Upper lobe of right lung (tissue), 1 donor: Measurements from ENCODE around the gene TENM3. TPM values are rescaled to one million over a fixed set of nuclear protein-coding genes. Genes with fewer than 3 reads are reported as not detected.

Experiments
- ATAC-seq: fragments of 200-7000 bp; cut with Tn5 transposase; one replicate; pipeline ENCODE4 v1.9.1; 2020; ENCODE audit warnings: mild to moderate bottlenecking, moderate library complexity
- DNase-seq: peaks from one replicate; pipeline ENCODE4 v3.0.0-alpha.2; 2020
- H3K27ac ChIP-seq: fragments of 200-600 bp; one replicate; pipeline ENCODE4 v1.8.0; 2022
- H3K27me3 ChIP-seq: fragments of 200-600 bp; one replicate; pipeline ENCODE4 v1.8.0; 2022; ENCODE audit warnings: mild to moderate bottlenecking
- H3K36me3 ChIP-seq: fragments of 200-600 bp; one replicate; pipeline ENCODE4 v1.8.0; 2022
- H3K4me1 ChIP-seq: fragments of 200-600 bp; one replicate; pipeline ENCODE4 v1.8.0; 2022
- H3K4me3 ChIP-seq: fragments of 200-600 bp; one replicate; pipeline ENCODE4 v1.8.0; 2022; ENCODE audit warnings: mild to moderate bottlenecking
- H3K9me3 ChIP-seq: fragments of 200-600 bp; one replicate; pipeline ENCODE4 v1.8.0; 2022
- intact Hi-C: fragments of 100-400 bp; cut with DNase I; formaldehyde crosslinking; loops from one replicate; pipeline ENCODE4 v1.11.0; 2022
- total RNA-seq: library from RNA; stranded (reverse); fragmentation: NEBNext Ultra II Directional; extraction: Animal tissue kit (Norgen Biotek cat#: 25700); gene quantifications from one replicate; pipeline ENCODE4 v1.2.1, GENCODE V29; 2021
- TF ChIP-seq, protein P1 (sequence below): fragments of 200-600 bp; IDR thresholded peaks from one replicate; pipeline ENCODE4 v1.8.0; 2022; ENCODE audit warnings: antibody characterized with exemption
- donor health status: DM: no; HTN: yes; CAD: no; lungs with severe emphysema.

The TENM3 gene
- total RNA-seq, 1 donor from 2014 or later: 5.6 TPM

DNA sequence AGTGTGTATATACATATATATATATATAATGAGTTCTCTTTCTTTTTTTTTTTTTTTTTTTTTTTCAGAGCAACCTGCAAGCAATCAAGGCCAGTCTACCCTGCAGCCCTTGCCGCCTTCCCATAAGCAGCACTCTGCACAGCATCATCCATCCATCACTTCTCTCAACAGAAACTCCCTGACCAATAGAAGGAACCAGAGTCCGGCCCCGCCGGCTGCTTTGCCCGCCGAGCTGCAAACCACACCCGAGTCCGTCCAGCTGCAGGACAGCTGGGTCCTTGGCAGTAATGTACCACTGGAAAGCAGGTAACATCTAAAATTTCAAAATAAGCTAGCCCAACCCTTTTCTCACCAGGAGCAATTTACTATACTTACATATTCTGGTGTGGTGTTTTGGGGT, 357.7 kb downstream of the TENM3 start:
- no peak for ATAC-seq
- H3K9me3 ChIP-seq: no peaks in the 10 kb centered on the region
- DNase-seq: no peak
- no peak overlapping the region for H3K4me3 ChIP-seq
- TF ChIP-seq, protein P1, sequence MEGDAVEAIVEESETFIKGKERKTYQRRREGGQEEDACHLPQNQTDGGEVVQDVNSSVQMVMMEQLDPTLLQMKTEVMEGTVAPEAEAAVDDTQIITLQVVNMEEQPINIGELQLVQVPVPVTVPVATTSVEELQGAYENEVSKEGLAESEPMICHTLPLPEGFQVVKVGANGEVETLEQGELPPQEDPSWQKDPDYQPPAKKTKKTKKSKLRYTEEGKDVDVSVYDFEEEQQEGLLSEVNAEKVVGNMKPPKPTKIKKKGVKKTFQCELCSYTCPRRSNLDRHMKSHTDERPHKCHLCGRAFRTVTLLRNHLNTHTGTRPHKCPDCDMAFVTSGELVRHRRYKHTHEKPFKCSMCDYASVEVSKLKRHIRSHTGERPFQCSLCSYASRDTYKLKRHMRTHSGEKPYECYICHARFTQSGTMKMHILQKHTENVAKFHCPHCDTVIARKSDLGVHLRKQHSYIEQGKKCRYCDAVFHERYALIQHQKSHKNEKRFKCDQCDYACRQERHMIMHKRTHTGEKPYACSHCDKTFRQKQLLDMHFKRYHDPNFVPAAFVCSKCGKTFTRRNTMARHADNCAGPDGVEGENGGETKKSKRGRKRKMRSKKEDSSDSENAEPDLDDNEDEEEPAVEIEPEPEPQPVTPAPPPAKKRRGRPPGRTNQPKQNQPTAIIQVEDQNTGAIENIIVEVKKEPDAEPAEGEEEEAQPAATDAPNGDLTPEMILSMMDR: no peak
- no peaks in the 10 kb centered on the region for H3K4me1 ChIP-seq
- intact Hi-C loops: no loop called here
- H3K36me3 ChIP-seq: no peaks in the 10 kb centered on the region
- H3K27me3 ChIP-seq: no peaks in the 10 kb centered on the region
- H3K27ac ChIP-seq: no peak overlapping the region

DNA sequence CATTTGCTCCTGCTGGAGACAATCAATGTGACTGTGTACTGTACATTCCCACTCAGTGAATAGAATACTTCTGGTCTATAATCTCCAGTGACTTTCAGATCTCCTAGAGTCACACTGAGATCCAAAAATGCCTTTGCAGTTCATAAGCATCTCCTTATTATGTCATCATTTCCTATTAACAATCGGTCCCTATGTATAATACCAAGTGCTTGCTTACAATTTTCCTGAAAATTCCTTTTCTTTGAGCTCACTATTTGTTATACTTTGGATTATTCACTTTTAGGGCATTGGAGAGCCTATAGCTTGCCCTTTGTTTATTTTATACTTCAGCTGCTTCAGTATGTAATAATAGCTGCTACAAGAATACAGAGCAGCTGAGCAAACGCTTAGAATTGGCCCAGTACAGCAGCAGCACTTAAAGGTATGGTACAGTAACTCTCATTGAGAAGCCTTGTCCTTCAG, 361.0 kb downstream of the TENM3 start:
- Histone ChIP-seq H3K36me3 (no peaks in the 10 kb centered on the region), H3K27me3 (no peaks in the 10 kb centered on the region), H3K4me3 (no peak overlapping the region), H3K9me3 (no peaks in the 10 kb centered on the region), H3K27ac (no peak overlapping the region), H3K4me1 (no peaks in the 10 kb centered on the region)
- no peak for ATAC-seq
- DNase-seq: no peak
- TF ChIP-seq, protein P1: no peak
- intact Hi-C loops: no loop called here

DNA sequence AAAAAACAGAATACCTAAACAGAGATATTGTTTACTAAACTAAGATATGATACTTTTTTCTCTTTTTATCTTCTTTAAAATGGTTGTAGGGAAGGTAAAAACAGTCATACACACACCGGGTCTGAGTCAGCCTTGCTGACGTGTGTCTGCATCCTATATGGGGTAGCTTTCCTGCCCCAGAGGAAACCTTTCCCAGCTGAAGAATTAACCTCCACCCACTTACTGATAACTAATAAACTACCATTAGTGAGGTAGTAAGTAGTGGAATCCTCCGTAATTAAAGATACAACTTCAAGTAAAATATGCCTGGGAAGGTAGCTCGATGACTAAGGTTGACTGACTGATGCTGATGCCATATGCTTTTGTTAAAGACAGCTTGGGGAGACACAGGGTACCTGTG, 361.8 kb downstream of the TENM3 start:
- no peak overlapping the region for H3K27ac ChIP-seq
- no peaks in the 10 kb centered on the region for H3K9me3 ChIP-seq
- ATAC-seq (no peak), DNase-seq (no peak)
- no peaks in the 10 kb centered on the region for H3K27me3 ChIP-seq
- H3K36me3 ChIP-seq: no peaks in the 10 kb centered on the region
- intact Hi-C loops: no loop called here
- no peak overlapping the region for H3K4me3 ChIP-seq
- no peaks in the 10 kb centered on the region for H3K4me1 ChIP-seq
- TF ChIP-seq, protein P1: no peak

DNA sequence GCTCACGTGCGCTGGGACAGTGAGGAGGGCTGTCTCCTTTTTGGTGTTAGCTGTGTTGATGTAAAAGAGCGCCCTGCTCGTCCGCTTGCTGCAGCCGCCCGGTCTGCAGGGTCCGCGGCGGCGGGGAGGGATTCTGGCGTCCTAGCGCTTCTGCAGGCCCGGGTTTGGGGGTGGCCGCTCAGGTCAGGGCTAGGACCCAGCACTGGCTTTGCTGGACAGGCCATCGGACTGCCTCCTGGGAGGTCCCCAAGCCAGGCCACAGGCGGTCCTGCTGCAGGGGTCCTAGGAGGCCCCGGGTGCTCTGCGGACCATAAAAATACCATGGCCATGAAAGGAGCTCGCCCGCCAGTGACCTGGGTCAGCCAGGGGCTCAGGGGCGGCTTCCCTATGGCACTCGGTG, 365.3 kb downstream of the TENM3 start:
- DNase-seq: no peak
- H3K4me3 ChIP-seq: no peak overlapping the region
- H3K4me1 ChIP-seq: no peaks in the 10 kb centered on the region
- no peaks in the 10 kb centered on the region for H3K9me3 ChIP-seq
- intact Hi-C loops: no loop called here
- H3K36me3 ChIP-seq: no peaks in the 10 kb centered on the region
- H3K27me3 ChIP-seq: no peaks in the 10 kb centered on the region
- no peak for ATAC-seq
- TF ChIP-seq, protein P1: no peak
- no peak overlapping the region for H3K27ac ChIP-seq

DNA sequence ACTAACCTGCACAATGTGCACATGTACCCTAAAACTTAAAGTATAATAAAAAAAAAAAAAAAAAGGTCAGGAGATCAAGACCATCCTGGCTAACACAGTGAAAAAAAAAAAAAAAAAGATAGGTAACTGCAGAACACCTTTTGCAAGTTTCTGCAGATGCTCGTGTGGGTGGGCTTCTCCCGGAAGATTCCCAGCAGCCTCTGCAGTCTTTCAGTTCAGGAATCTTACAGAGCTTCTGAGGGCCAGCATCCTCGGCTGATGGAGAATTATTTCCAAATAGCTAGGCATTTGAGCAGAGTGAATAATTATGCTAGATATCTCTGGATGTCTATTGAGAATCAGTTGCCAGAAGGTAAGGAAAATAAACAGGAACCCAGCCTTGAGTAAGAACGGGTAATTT, 373.3 kb downstream of the TENM3 start:
- H3K27ac ChIP-seq: no peak overlapping the region
- no peaks in the 10 kb centered on the region for H3K27me3 ChIP-seq
- DNase-seq: no peak
- no peak overlapping the region for H3K4me3 ChIP-seq
- no peaks in the 10 kb centered on the region for H3K4me1 ChIP-seq
- intact Hi-C loops: no loop called here
- TF ChIP-seq, protein P1: no peak
- no peaks in the 10 kb centered on the region for H3K9me3 ChIP-seq
- H3K36me3 ChIP-seq: no peaks in the 10 kb centered on the region
- no peak for ATAC-seq

DNA sequence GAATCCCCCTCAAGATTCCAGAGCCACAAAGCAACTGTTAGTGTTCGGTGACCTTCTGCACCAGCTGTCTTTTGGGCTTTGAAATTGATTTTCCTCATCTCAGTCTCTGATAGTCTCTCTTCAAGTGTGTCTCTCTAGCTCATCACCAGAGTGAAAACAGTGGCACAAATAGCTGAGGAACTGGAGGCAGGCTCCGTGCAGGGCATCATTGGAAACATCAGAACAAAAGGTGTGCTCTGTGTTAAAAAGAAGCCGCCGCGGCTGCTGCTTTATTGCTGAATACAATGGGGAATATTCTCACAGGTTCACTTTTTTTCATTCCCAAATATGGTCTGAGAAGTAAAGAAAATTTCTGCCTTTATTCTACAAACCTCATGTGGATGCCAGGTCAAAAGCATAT, 376.5 kb downstream of the TENM3 start:
- H3K4me3 ChIP-seq: no peak overlapping the region
- no peaks in the 10 kb centered on the region for H3K27me3 ChIP-seq
- intact Hi-C loops: no loop called here
- H3K4me1 ChIP-seq: no peaks in the 10 kb centered on the region
- DNase-seq (no peak), ATAC-seq (no peak)
- H3K36me3 ChIP-seq: no peaks in the 10 kb centered on the region
- no peaks in the 10 kb centered on the region for H3K9me3 ChIP-seq
- H3K27ac ChIP-seq: no peak overlapping the region
- TF ChIP-seq, protein P1: no peak
